Lower leg skin (tissue), 3 donors: ENCODE results near the gene DOCK3.

Source experiments
- CTCF ChIP-seq, 3 donors: fragments of 450-650 bp; IDR thresholded peaks; one replicate each; pipeline ENCODE4 v1.5.1; 2016; ENCODE audit warnings: antibody characterized with exemption in 3 of 3, mild to moderate bottlenecking in 3 of 3, moderate library complexity in 2 of 3
- POLR2A ChIP-seq, 2 donors: fragments of 450-650 bp; IDR thresholded peaks; one replicate each; pipeline ENCODE4 v1.6.1; 2016 to 2017; ENCODE audit warnings: antibody characterized with exemption in 2 of 2, mild to moderate bottlenecking in 1 of 2, moderate library complexity in 1 of 2

GRCh38 chr3:50853936-50854335 lies 179.2 kb downstream of the DOCK3 start:
- TF ChIP-seq CTCF (IDR thresholded peaks at IDR 0.05), result no peak
- TF ChIP-seq POLR2A (IDR thresholded peaks at IDR 0.05), result no peak
